ENCODE data around the gene LAMTOR5.

LAMTOR5 gene

GRCh38 chr1:110444561-110444960 is 37.1 kb upstream of the LAMTOR5 start:
- no peak for DNase-seq (ENCODE audit: low spot score)
- no peak overlapping the region for H3K4me2 ChIP-seq (ENCODE audit: insufficient read depth, low read length, poor library complexity, severe bottlenecking)
- no peak overlapping the region for H3K4me3 ChIP-seq (ENCODE audit: low read length in 2 of 2)
- no CpG with 5 or more reads among the region's 8 CpGs for WGBS, 2 donors (ENCODE audit: extremely low coverage in 2 of 2, insufficient read length in 2 of 2, insufficient replicate concordance in 1 of 2)
- no peak overlapping the region for H2AFZ ChIP-seq (ENCODE audit: low read length)
- no peak overlapping the region for H2AK5ac ChIP-seq (ENCODE audit: low read depth, low read length)
- H3K18ac ChIP-seq (ENCODE audit: low read length), result no peak overlapping the region
- no peak overlapping the region for H3K27ac ChIP-seq (replicated peaks; ENCODE audit: low read length)
- H2BK15ac ChIP-seq (ENCODE audit: low read length), result no peak overlapping the region
- no peak overlapping the region for H2BK12ac ChIP-seq (ENCODE audit: low read length)
- H3K9me3 ChIP-seq (replicated peaks in 1 of 2; ENCODE audit: control insufficient read depth in 2 of 2, insufficient read depth in 1 of 2, low read depth in 1 of 2, low read length in 2 of 2), result no peaks in the 10 kb centered on the region
- no peak overlapping the region for H4K91ac ChIP-seq (ENCODE audit: low read depth, low read length, poor library complexity)
- no peak overlapping the region for H4K8ac ChIP-seq (ENCODE audit: low read depth, low read length)
- H3K36me3 ChIP-seq (replicated peaks in 1 of 2; ENCODE audit: control insufficient read depth in 2 of 2, insufficient read depth in 2 of 2, low read length in 2 of 2), result no peaks in the 10 kb centered on the region
- H3K14ac ChIP-seq (ENCODE audit: low read length), result no peak overlapping the region
- H2BK5ac ChIP-seq (ENCODE audit: low read length), result no peak overlapping the region
- no peak overlapping the region for H2BK120ac ChIP-seq (ENCODE audit: low read depth, low read length)
- no peak overlapping the region for H3K23ac ChIP-seq (ENCODE audit: low read depth, low read length, poor library complexity)
- no peaks in the 10 kb centered on the region for H3K4me1 ChIP-seq (ENCODE audit: control insufficient read depth in 2 of 2, insufficient read depth in 1 of 2, low read depth in 1 of 2, low read length in 2 of 2)
- peaks cover 0 to 59% (median 0%) of the 10 kb centered on the region in 3 experiments for H3K27me3 ChIP-seq (ENCODE audit: control insufficient read depth in 3 of 3, insufficient read depth in 3 of 3, low read depth in 1 of 3, low read length in 3 of 3)
- no peaks in the 10 kb centered on the region for H3K79me1 ChIP-seq (ENCODE audit: low read depth, low read length)
- H3K9ac ChIP-seq (ENCODE audit: low read depth, low read length, poor library complexity), result no peak overlapping the region
- H3K4ac ChIP-seq (ENCODE audit: low read length), result no peak overlapping the region

GRCh38 chr1:110443451-110443850 is 36.0 kb upstream of the LAMTOR5 start:
- no peak overlapping the region for H3K23ac ChIP-seq (ENCODE audit: low read depth, low read length, poor library complexity)
- peaks cover 0 to 52% (median 0%) of the 10 kb centered on the region in 3 experiments for H3K27me3 ChIP-seq (ENCODE audit: control insufficient read depth in 3 of 3, insufficient read depth in 3 of 3, low read depth in 1 of 3, low read length in 3 of 3)
- H3K9me3 ChIP-seq (replicated peaks in 1 of 2; ENCODE audit: control insufficient read depth in 2 of 2, insufficient read depth in 1 of 2, low read depth in 1 of 2, low read length in 2 of 2), result no peaks in the 10 kb centered on the region
- H2AFZ ChIP-seq (ENCODE audit: low read length), result no peak overlapping the region
- no peak overlapping the region for H2BK12ac ChIP-seq (ENCODE audit: low read length)
- no peak overlapping the region for H3K9ac ChIP-seq (ENCODE audit: low read depth, low read length, poor library complexity)
- H3K79me1 ChIP-seq (ENCODE audit: low read depth, low read length), result no peaks in the 10 kb centered on the region
- H3K4me2 ChIP-seq (ENCODE audit: insufficient read depth, low read length, poor library complexity, severe bottlenecking), result no peak overlapping the region
- no CpG with 5 or more reads among the region's 8 CpGs for WGBS, 2 donors (ENCODE audit: extremely low coverage in 2 of 2, insufficient read length in 2 of 2, insufficient replicate concordance in 1 of 2)
- no peak overlapping the region for H2BK5ac ChIP-seq (ENCODE audit: low read length)
- H3K4me1 ChIP-seq (ENCODE audit: control insufficient read depth in 2 of 2, insufficient read depth in 1 of 2, low read depth in 1 of 2, low read length in 2 of 2), result no peaks in the 10 kb centered on the region
- no peak overlapping the region for H4K91ac ChIP-seq (ENCODE audit: low read depth, low read length, poor library complexity)
- H2AK5ac ChIP-seq (ENCODE audit: low read depth, low read length), result no peak overlapping the region
- no peak overlapping the region for H3K27ac ChIP-seq (replicated peaks; ENCODE audit: low read length)
- no peak overlapping the region for H3K4ac ChIP-seq (ENCODE audit: low read length)
- H3K18ac ChIP-seq (ENCODE audit: low read length), result no peak overlapping the region
- H2BK120ac ChIP-seq (ENCODE audit: low read depth, low read length), result no peak overlapping the region
- no peaks in the 10 kb centered on the region for H3K36me3 ChIP-seq (replicated peaks in 1 of 2; ENCODE audit: control insufficient read depth in 2 of 2, insufficient read depth in 2 of 2, low read length in 2 of 2)
- H3K4me3 ChIP-seq (ENCODE audit: low read length in 2 of 2), result no peak overlapping the region
- H2BK15ac ChIP-seq (ENCODE audit: low read length), result no peak overlapping the region
- no peak overlapping the region for H3K14ac ChIP-seq (ENCODE audit: low read length)
- DNase-seq (ENCODE audit: low spot score), result no peak
- H4K8ac ChIP-seq (ENCODE audit: low read depth, low read length), result no peak overlapping the region

DNA sequence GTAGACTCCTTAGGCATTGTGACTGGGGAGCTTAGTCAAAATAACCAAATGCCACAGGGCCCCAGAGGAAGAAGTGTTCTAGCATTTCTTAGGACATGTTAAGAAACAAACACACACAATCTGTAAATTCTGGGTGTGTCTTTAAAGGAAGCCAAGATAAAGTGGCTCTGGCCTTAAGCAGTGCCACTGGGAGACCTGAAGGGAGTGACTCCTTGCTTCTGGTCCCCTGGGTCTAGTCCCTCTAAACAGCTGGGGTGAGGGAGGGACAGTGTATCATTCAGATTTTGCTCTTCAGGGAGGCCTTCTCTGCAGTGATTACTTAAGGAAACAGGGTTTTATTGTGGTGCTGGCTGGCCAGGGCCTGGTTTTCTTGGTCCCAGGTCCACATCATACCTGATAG is 34.4 kb upstream of the LAMTOR5 start:
- H3K9ac ChIP-seq (ENCODE audit: low read depth, low read length, poor library complexity), result no peak overlapping the region
- no peak for DNase-seq (ENCODE audit: low spot score)
- H4K8ac ChIP-seq (ENCODE audit: low read depth, low read length), result no peak overlapping the region
- no peaks in the 10 kb centered on the region for H3K79me1 ChIP-seq (ENCODE audit: low read depth, low read length)
- no peaks in the 10 kb centered on the region for H3K9me3 ChIP-seq (replicated peaks in 1 of 2; ENCODE audit: control insufficient read depth in 2 of 2, insufficient read depth in 1 of 2, low read depth in 1 of 2, low read length in 2 of 2)
- H3K4ac ChIP-seq (ENCODE audit: low read length), result no peak overlapping the region
- no peak overlapping the region for H3K4me3 ChIP-seq (ENCODE audit: low read length in 2 of 2)
- H3K4me2 ChIP-seq (ENCODE audit: insufficient read depth, low read length, poor library complexity, severe bottlenecking), result no peak overlapping the region
- peaks cover 0 to 45% (median 0%) of the 10 kb centered on the region in 3 experiments for H3K27me3 ChIP-seq (ENCODE audit: control insufficient read depth in 3 of 3, insufficient read depth in 3 of 3, low read depth in 1 of 3, low read length in 3 of 3)
- H2AFZ ChIP-seq (ENCODE audit: low read length), result no peak overlapping the region
- no peak overlapping the region for H2AK5ac ChIP-seq (ENCODE audit: low read depth, low read length)
- H2BK5ac ChIP-seq (ENCODE audit: low read length), result no peak overlapping the region
- no peaks in the 10 kb centered on the region for H3K36me3 ChIP-seq (replicated peaks in 1 of 2; ENCODE audit: control insufficient read depth in 2 of 2, insufficient read depth in 2 of 2, low read length in 2 of 2)
- H2BK12ac ChIP-seq (ENCODE audit: low read length), result no peak overlapping the region
- H3K23ac ChIP-seq (ENCODE audit: low read depth, low read length, poor library complexity), result no peak overlapping the region
- no peak overlapping the region for H4K91ac ChIP-seq (ENCODE audit: low read depth, low read length, poor library complexity)
- H3K4me1 ChIP-seq (ENCODE audit: control insufficient read depth in 2 of 2, insufficient read depth in 1 of 2, low read depth in 1 of 2, low read length in 2 of 2), result no peaks in the 10 kb centered on the region
- H3K18ac ChIP-seq (ENCODE audit: low read length), result no peak overlapping the region
- no peak overlapping the region for H3K27ac ChIP-seq (replicated peaks; ENCODE audit: low read length)
- no peak overlapping the region for H3K14ac ChIP-seq (ENCODE audit: low read length)
- no peak overlapping the region for H2BK15ac ChIP-seq (ENCODE audit: low read length)
- H2BK120ac ChIP-seq (ENCODE audit: low read depth, low read length), result no peak overlapping the region

DNA sequence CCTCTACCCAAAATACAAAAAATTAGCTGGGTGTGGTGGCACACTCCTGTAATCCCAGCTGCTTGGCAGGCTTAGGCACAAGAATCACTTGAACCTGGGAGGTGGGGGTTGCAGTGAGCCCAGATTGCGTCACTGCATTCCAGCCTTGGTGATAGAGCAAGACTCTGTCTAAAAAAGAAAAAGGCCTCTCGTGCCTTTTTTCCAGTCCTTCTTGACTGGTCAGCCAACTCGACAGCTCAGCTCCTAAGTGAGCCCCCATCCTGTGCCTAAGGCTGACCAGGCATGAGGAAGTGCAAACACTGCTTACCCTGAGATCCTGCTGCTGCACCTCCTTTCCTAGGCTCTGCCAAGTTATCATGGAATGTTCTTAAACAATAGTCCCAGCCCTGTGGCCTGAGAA is 33.4 kb upstream of the LAMTOR5 start:
- Histone ChIP-seq H4K8ac (ENCODE audit: low read depth, low read length) (no peak overlapping the region), H2BK12ac (ENCODE audit: low read length) (no peak overlapping the region), H3K79me1 (ENCODE audit: low read depth, low read length) (no peaks in the 10 kb centered on the region), H3K23ac (ENCODE audit: low read depth, low read length, poor library complexity) (no peak overlapping the region), H3K14ac (ENCODE audit: low read length) (no peak overlapping the region), H2AFZ (ENCODE audit: low read length) (no peak overlapping the region), H2BK15ac (ENCODE audit: low read length) (no peak overlapping the region), H3K4me1 (ENCODE audit: control insufficient read depth in 2 of 2, insufficient read depth in 1 of 2, low read depth in 1 of 2, low read length in 2 of 2) (peaks cover 0 to 2% of the 10 kb centered on the region in 2 donors), H4K91ac (ENCODE audit: low read depth, low read length, poor library complexity) (no peak overlapping the region), H2BK5ac (ENCODE audit: low read length) (no peak overlapping the region), H3K4me2 (ENCODE audit: insufficient read depth, low read length, poor library complexity, severe bottlenecking) (no peak overlapping the region), H3K27me3 (ENCODE audit: control insufficient read depth in 3 of 3, insufficient read depth in 3 of 3, low read depth in 1 of 3, low read length in 3 of 3) (peaks cover 0 to 51% (median 0%) of the 10 kb centered on the region in 3 experiments), H3K4ac (ENCODE audit: low read length) (no peak overlapping the region), H2AK5ac (ENCODE audit: low read depth, low read length) (no peak overlapping the region), H3K9ac (ENCODE audit: low read depth, low read length, poor library complexity) (no peak overlapping the region), H3K27ac (replicated peaks; ENCODE audit: low read length) (no peak overlapping the region), H3K18ac (ENCODE audit: low read length) (no peak overlapping the region), H2BK120ac (ENCODE audit: low read depth, low read length) (no peak overlapping the region), H3K36me3 (replicated peaks in 1 of 2; ENCODE audit: control insufficient read depth in 2 of 2, insufficient read depth in 2 of 2, low read length in 2 of 2) (no peaks in the 10 kb centered on the region), H3K9me3 (replicated peaks in 1 of 2; ENCODE audit: control insufficient read depth in 2 of 2, insufficient read depth in 1 of 2, low read depth in 1 of 2, low read length in 2 of 2) (no peaks in the 10 kb centered on the region), H3K4me3 (ENCODE audit: low read length in 2 of 2) (no peak overlapping the region)
- no CpG with 5 or more reads among the region's 3 CpGs for WGBS, 2 donors (ENCODE audit: extremely low coverage in 2 of 2, insufficient read length in 2 of 2, insufficient replicate concordance in 1 of 2)
- no peak for DNase-seq (ENCODE audit: low spot score)
